SIG-M5 treated with dmso at 0.1 percent for 504 hours (cell line): ENCODE results near the gene TMEM150A.
A peak's percentile ranks its signal among the peaks of the same experiment; 100 is the strongest.

Source experiments
- DNase-seq: peaks from one replicate; lab custom pipeline; 2025; ENCODE audit not compliant: unreplicated experiment; lab: John Stamatoyannopoulos, UW

Gene TMEM150A

DNA sequence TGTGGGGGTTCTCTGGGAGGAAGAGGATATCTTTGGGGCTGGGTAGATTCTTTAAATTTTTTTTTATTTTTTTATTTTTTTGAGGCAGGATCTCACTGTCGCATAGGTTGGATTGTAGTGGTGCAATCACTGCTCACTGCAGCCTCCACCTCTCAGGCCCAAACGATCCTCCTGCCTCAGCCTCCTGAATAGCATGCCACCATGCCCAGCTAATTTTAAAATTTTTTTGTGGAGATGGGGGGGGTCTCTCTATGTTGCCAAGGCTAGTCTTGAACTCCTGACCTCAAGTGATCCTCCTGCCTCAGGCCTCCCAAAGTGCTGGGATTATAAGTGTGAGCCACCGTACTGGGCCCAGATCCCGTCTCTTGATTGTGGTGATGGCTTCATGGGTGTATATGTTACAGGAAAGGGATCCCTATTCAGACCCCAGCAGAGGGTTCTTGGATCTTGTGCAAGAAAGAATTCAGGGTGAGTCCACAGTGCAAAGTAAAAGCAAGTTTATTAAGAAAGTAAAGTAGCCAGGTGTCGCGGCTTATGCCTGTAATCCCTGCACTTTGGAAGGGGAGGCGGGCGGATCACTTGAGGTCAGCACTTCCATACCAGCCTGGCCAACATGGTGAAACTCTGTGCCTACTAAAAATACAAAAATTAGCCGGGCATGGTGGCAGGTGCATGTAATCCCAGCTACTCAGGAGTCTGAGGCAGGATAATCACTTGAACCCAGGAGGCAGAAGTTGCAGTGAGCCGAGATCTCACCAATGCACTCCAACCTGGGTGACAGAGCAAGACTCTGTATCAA is 11.4 kb upstream of the TMEM150A start:
- no peak for DNase-seq

- DNase-seq, result peak; percentile 85
Measured at GRCh38 chr2:85611705-85612587, 9.4 kb upstream of the TMEM150A start, which contains the start of gene C2orf68. C2orf68 (minus strand) TSS chr2:85612066; CDS start chr2:85611984, 82 bp downstream.

GRCh38 chr2:85611217-85611704 is 8.8 kb upstream of the TMEM150A start:
- no peak for DNase-seq

- DNase-seq, result no peak
Measured at GRCh38 chr2:85607268-85608215, 5.0 kb upstream of the TMEM150A start.

DNA sequence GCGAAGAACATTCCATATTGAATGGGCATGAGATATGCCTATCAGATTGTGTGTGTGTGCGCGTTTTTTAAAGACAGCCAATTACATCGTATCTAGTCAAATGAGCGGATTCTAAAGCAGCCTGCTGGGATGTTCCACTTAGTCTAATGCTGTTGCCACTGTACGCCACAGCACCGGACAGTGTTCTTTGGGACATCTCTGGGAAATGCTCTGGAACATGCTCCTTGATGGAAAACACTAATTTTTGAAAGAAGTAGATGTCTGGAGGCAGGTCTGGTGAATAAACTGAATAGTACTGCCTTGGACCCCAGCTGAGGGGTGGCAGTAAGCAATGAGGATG is 3.6 kb upstream of the TMEM150A start:
- no peak for DNase-seq

DNA sequence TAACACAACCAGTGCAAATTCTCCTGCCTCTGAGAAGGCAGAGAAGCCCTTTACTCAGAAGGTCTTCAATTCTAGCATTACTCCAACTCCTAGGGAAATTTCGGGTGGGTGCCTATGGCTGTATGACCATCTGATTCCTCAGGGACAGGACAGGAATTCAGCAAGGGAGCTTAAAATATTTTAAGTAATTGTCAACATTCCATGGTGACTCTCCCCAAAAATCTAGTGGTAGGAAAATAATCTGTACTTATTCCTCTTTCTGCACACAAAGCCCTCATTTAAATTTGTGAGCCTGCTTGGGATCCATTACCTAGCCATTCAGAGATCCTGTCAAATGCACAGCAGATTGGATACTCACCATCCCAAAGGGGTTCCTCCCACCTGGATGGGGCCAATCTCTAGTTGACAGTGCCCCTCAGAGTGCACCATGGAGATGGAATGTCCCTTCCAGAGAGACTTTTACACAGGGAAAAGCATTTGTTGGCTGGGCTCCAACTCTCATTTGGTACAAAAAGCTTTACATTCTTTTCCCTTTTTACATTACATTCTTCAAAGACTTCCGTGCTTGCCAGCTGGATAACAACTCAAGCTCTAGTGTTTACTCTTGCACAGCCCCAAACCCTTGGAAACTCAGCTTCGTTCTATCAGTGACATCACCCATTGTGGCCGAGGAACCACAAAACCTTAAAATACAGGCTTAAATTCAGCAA is 3.1 kb upstream of the TMEM150A start:
- no peak for DNase-seq

DNA sequence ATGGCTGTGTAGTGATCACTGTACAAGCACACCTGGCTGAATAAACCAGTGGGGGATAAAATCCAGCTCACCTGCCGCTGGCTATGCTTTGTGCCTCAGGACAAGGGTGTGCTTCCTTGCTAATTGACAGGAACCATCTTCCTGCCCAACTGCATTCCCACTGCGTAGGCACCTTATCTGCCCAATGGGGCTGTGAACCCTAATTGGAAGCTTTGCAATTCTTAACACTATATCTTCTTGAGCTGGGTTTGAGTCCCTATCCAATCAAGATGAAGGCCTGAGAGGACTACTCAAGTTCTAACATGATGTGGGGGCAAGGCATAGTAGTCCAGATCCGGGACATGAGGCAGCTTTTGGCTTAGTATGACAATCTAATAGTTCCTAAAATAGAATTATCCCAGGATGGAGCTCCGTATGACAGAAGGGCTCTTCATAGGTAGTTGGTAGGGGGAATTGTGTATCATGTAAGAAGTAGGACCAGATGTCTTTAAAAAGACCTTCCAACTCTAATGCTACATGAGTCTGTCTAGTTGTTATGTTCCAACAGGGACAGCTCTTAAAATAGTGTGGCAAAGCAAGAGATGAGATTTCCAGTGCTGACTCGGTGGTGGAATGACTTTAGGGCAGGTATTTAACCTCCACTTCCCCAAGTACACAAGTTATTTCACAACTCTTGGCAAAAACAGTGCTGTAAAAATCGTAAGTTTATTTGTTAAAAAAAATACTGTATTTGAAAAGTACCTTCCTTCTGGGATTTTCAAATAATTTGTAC is 2.3 kb upstream of the TMEM150A start:
- no peak for DNase-seq

- peak; percentile 57 for DNase-seq
Measured at GRCh38 chr2:85604133-85604444, 1.6 kb upstream of the TMEM150A start.

DNA sequence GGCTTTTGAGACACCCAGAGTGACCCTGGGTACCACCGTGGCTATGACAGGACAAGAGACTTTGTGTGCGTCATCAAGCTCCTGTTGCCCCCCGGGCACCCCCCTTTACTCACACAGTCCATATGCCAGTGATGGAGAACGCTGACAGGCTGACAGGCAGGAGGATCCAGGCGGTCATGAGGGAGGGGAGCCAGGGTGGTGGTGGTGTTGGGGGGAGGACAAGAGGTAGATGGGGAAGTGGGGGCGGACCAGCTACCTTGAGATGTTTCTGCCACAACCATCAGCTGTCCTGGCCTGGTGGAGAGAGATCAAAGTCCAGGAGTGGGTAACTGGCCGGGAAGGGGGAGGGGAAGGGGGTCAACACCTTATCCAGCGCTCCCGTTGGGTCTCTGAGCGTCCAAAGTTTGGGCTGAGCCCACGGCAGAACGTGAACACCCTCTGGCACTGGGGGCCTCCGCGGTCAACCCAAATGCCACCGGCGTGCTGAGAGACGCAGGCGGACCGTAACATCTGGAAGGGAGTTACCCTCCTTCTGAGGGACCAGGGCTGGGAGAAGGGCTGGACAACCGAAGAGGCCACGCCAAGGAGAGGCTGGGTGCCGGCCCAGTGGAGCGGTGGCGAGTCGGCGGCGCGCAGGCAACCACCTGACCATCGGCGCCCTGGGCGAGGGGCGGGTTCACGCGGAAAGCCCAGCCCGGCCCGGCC is 575 bp downstream of the TMEM150A start:
- DNase-seq, result no peak

GRCh38 chr2:85600951-85601770 is 1.3 kb downstream of the TMEM150A start:
- no peak for DNase-seq

DNA sequence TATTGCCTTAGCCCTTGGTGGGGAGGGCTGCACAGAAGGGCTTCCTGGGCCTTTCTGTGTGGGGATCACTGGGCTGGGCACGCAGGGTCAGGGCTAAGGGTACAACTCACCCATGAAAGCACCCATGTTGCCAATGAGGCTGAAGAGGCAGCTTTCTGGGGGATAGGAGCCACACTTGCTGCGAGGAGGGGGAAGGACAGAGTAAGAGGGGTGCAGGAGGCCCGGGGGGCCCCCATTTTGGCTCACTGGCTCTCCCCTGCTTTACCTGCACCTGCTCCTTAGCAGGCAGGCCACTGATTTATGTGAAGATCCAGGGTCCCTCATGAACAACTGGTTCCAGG is 2.3 kb downstream of the TMEM150A start:
- DNase-seq, result no peak

GRCh38 chr2:85599468-85600234 is 2.8 kb downstream of the TMEM150A start:
- no peak for DNase-seq

DNA sequence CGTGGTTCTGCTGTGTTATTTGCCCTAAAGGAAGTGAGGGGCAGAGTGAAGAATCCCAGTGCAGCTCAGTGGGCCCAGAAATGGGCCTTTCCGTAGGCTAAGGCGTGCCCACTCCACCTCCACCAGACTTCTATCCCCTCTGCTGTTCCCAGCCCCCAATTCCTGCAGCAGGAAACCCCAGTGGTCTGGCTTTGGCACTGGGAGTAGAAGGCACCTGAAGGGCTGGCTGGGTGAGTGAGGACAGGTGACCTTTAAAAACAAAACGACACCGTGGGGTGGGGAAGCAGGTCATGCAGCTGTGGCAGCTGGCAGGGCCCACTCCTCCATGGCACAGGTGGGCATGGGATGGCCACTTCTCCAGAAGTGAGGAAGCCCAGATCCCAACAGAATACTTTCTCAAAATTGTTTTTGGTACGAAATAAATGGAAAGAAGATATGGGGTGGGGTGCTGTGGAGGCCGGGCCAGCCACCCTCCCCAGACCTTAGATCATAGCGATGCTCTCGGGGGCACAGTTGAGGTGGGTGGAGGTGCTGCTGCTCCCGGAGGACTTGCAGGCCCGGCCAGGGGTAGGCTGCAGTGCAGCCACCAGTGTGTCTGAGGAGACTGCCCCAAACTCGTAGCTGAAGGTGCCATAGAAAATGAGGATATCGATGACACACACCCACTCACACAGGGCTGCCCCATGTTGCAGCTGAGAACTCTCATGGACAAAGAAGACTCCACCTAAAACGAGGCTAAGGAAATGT is 3.7 kb downstream of the TMEM150A start:
- no peak for DNase-seq

DNA sequence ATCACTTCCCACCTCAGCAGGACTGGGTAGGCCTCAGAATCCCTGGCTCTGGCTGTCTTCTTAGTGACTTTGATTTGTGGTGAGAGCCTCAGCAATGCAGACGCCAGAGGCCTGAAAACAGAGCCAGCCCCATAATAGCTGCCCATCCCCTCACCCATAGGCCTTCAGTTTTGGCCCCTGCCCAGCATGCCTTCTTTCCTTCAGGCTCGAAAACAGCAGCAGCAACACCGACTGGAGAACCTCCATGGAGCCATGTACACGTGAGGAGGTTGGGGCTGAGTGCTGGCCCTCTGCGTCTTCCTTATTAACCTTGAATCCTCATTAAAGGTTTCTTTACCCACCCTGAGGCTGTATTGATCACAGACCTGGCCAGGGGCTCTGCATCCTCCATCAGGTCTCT is 5.3 kb downstream of the TMEM150A start:
- DNase-seq, result no peak

GRCh38 chr2:85596486-85597143 is 5.9 kb downstream of the TMEM150A start:
- no peak for DNase-seq

GRCh38 chr2:85596026-85596333 is 6.5 kb downstream of the TMEM150A start:
- no peak for DNase-seq
